ENCODE measurements around the gene TBL1X. TPM values are rescaled to one million over a fixed set of nuclear protein-coding genes. Genes with fewer than 3 reads are reported as not detected.

The TBL1X gene
- total RNA-seq, 2 donors from 2014 or later = 12.3 to 14.0 TPM

GRCh38 chrX:9438933-9439494, 25.8 kb upstream of the TBL1X start:
- H3K4me1 ChIP-seq = no peaks in the 10 kb centered on the region
- no peaks in the 10 kb centered on the region for H3K27me3 ChIP-seq
- no peaks in the 10 kb centered on the region for H3K36me3 ChIP-seq
- no peak for DNase-seq (ENCODE audit: low spot score)
- H3K4me3 ChIP-seq = no peak overlapping the region
- no peak overlapping the region for H3K27ac ChIP-seq
- H3K9me3 ChIP-seq = no peaks in the 10 kb centered on the region
- TF ChIP-seq CTCF (IDR thresholded peaks at IDR 0.05) = no peak

GRCh38 chrX:9440116-9440844, 24.6 kb upstream of the TBL1X start:
- Histone ChIP-seq H3K27ac (no peak overlapping the region), H3K36me3 (no peaks in the 10 kb centered on the region), H3K4me1 (no peaks in the 10 kb centered on the region), H3K9me3 (no peaks in the 10 kb centered on the region), H3K4me3 (no peak overlapping the region), H3K27me3 (no peaks in the 10 kb centered on the region)
- no peak for DNase-seq (ENCODE audit: low spot score)
- TF ChIP-seq CTCF (IDR thresholded peaks at IDR 0.05) = no peak

- Histone ChIP-seq H3K4me1 (no peaks in the 10 kb centered on the region), H3K27ac (no peak overlapping the region), H3K36me3 (no peaks in the 10 kb centered on the region), H3K4me3 (no peak overlapping the region), H3K27me3 (no peaks in the 10 kb centered on the region), H3K9me3 (no peaks in the 10 kb centered on the region)
- no peak for DNase-seq (ENCODE audit: low spot score)
- TF ChIP-seq CTCF (IDR thresholded peaks at IDR 0.05) = no peak
These were observed 22.8 kb upstream of the TBL1X start for GRCh38 chrX:9442056-9442455.

- DNase-seq (ENCODE audit: low spot score) = no peak
- no peak for TF ChIP-seq CTCF (IDR thresholded peaks at IDR 0.05)
- H3K4me1 ChIP-seq = no peaks in the 10 kb centered on the region
- H3K27me3 ChIP-seq = no peaks in the 10 kb centered on the region
- H3K27ac ChIP-seq = no peak overlapping the region
- no peaks in the 10 kb centered on the region for H3K36me3 ChIP-seq
- no peak overlapping the region for H3K4me3 ChIP-seq
- H3K9me3 ChIP-seq = no peaks in the 10 kb centered on the region
These were observed 21.5 kb upstream of the TBL1X start for GRCh38 chrX:9443327-9443726.

- H3K36me3 ChIP-seq = no peaks in the 10 kb centered on the region
- no peaks in the 10 kb centered on the region for H3K27me3 ChIP-seq
- no peak for DNase-seq (ENCODE audit: low spot score)
- H3K9me3 ChIP-seq = no peaks in the 10 kb centered on the region
- H3K4me3 ChIP-seq = no peak overlapping the region
- no peak overlapping the region for H3K27ac ChIP-seq
- H3K4me1 ChIP-seq = no peaks in the 10 kb centered on the region
- TF ChIP-seq CTCF (IDR thresholded peaks at IDR 0.05) = no peak
These were observed 17.0 kb upstream of the TBL1X start for GRCh38 chrX:9447906-9448305.

Data from right atrium auricular region (tissue), 2 donors.